ENCODE results near the gene PRKN.

PRKN gene

GRCh38 chr6:161716176-161716575, 1011.4 kb downstream of the PRKN start:
- Histone ChIP-seq H3K27me3 (ENCODE audit: insufficient read depth, low read depth, severe bottlenecking) (no peaks in the 10 kb centered on the region), H3K27ac (no peak overlapping the region), H3K9me3 (ENCODE audit: severe bottlenecking) (no peaks in the 10 kb centered on the region), H3K36me3 (no peaks in the 10 kb centered on the region), H3K4me3 (ENCODE audit: low read depth, low read length) (no peak overlapping the region)
- no peak for DNase-seq
- TF ChIP-seq, protein P1, sequence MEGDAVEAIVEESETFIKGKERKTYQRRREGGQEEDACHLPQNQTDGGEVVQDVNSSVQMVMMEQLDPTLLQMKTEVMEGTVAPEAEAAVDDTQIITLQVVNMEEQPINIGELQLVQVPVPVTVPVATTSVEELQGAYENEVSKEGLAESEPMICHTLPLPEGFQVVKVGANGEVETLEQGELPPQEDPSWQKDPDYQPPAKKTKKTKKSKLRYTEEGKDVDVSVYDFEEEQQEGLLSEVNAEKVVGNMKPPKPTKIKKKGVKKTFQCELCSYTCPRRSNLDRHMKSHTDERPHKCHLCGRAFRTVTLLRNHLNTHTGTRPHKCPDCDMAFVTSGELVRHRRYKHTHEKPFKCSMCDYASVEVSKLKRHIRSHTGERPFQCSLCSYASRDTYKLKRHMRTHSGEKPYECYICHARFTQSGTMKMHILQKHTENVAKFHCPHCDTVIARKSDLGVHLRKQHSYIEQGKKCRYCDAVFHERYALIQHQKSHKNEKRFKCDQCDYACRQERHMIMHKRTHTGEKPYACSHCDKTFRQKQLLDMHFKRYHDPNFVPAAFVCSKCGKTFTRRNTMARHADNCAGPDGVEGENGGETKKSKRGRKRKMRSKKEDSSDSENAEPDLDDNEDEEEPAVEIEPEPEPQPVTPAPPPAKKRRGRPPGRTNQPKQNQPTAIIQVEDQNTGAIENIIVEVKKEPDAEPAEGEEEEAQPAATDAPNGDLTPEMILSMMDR (IDR thresholded peaks at IDR 0.05; ENCODE audit: low read depth, low read length): no peak

GRCh38 chr6:161711938-161712337, 1015.6 kb downstream of the PRKN start:
- Histone ChIP-seq H3K27ac (no peak overlapping the region), H3K36me3 (no peaks in the 10 kb centered on the region), H3K27me3 (ENCODE audit: insufficient read depth, low read depth, severe bottlenecking) (no peaks in the 10 kb centered on the region), H3K9me3 (ENCODE audit: severe bottlenecking) (no peaks in the 10 kb centered on the region), H3K4me3 (ENCODE audit: low read depth, low read length) (no peak overlapping the region)
- TF ChIP-seq, protein P1 (IDR thresholded peaks at IDR 0.05; ENCODE audit: low read depth, low read length): no peak
- no peak for DNase-seq

- no peak overlapping the region for H3K27ac ChIP-seq
- no peaks in the 10 kb centered on the region for H3K9me3 ChIP-seq (ENCODE audit: severe bottlenecking)
- no peak overlapping the region for H3K4me3 ChIP-seq (ENCODE audit: low read depth, low read length)
- TF ChIP-seq, protein P1 (IDR thresholded peaks at IDR 0.05; ENCODE audit: low read depth, low read length): no peak
- H3K27me3 ChIP-seq (ENCODE audit: insufficient read depth, low read depth, severe bottlenecking): no peaks in the 10 kb centered on the region
- no peaks in the 10 kb centered on the region for H3K36me3 ChIP-seq
- no peak for DNase-seq
Measured at GRCh38 chr6:161711515-161711914, 1016.1 kb downstream of the PRKN start.

DNA sequence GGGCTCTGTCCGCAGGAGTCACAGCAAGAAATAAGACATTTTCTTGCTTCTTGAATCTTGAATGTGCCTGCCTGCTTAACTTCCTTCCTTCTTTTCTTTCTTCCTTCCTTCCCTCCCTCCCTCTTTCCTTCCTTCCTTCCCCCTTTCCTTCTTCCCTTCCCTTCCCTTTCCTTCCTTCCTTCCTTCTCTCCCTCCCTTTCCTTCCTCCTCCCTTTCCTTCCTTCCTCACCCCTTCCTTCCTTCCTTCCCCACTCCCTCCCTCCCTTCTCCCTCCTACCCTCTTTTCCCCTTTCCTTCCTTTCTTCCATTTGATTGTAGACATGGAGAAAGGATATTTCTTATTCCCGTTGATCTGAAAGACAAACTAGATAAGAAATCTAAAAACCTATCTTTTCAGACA, 1016.9 kb downstream of the PRKN start:
- no peaks in the 10 kb centered on the region for H3K9me3 ChIP-seq (ENCODE audit: severe bottlenecking)
- H3K36me3 ChIP-seq: no peaks in the 10 kb centered on the region
- H3K27ac ChIP-seq: no peak overlapping the region
- DNase-seq: no peak
- H3K4me3 ChIP-seq (ENCODE audit: low read depth, low read length): no peak overlapping the region
- TF ChIP-seq, protein P1 (IDR thresholded peaks at IDR 0.05; ENCODE audit: low read depth, low read length): no peak
- H3K27me3 ChIP-seq (ENCODE audit: insufficient read depth, low read depth, severe bottlenecking): no peaks in the 10 kb centered on the region

DNA sequence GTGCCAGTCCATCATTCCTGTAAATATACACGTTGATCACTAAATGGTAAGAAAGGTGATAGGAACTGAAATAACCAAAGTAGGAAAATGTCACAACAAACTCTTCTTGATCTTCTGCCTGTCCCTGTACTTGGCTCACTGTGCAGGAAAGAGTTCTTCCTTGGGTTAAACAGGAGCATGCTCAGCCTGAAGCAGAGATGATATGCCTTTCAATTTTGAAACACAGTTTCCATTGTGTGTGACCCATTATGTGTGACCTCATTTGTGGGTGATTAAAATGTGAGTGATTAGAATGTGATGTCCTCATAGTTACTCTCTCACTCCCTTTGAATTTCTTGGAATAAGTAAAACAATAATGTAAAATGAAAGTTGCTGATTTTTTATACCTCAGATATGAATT, 1026.5 kb downstream of the PRKN start:
- H3K4me3 ChIP-seq (ENCODE audit: low read depth, low read length): no peak overlapping the region

DNA sequence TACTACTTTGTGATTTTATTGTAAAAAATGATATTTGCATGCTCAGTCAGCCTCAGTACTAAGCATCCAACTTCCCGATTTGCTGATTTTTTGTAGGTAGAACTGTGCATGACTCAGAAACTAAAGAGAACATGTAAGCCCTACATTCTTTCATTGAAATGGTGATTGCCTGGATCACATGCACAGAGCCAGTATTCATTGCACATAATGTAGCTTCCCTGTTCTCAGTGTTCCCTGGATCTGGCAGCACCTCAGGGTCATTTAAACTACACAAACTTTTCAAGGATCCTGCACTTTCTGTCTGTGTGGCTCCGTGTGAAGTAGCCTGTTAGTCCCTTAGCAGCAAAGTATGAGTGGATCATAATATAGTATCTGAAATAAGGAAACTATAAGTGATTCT, 1030.8 kb downstream of the PRKN start:
- TF ChIP-seq, protein P1 (IDR thresholded peaks at IDR 0.05; ENCODE audit: low read depth, low read length): no peak
- Histone ChIP-seq H3K4me3 (ENCODE audit: low read depth, low read length) (no peak overlapping the region), H3K36me3 (no peaks in the 10 kb centered on the region), H3K9me3 (ENCODE audit: severe bottlenecking) (no peaks in the 10 kb centered on the region), H3K27me3 (ENCODE audit: insufficient read depth, low read depth, severe bottlenecking) (no peaks in the 10 kb centered on the region), H3K27ac (no peak overlapping the region)
- DNase-seq: no peak

More for the DNA sequence above, 1026.5 kb downstream of the PRKN start:
- DNase-seq: no peak
- TF ChIP-seq, protein P1 (IDR thresholded peaks at IDR 0.05; ENCODE audit: low read depth, low read length): no peak
- Histone ChIP-seq H3K27me3 (ENCODE audit: insufficient read depth, low read depth, severe bottlenecking) (no peaks in the 10 kb centered on the region), H3K36me3 (no peaks in the 10 kb centered on the region), H3K9me3 (ENCODE audit: severe bottlenecking) (no peaks in the 10 kb centered on the region), H3K27ac (no peak overlapping the region)
